Smooth muscle cell (in vitro differentiated cells): Measurements from ENCODE around the gene WDFY2. TPM values are rescaled to one million over a fixed set of nuclear protein-coding genes. Genes with fewer than 3 reads are reported as not detected.

Experiments used
- DNase-seq: peaks from one replicate; lab custom pipeline; 2025; ENCODE audit not compliant: unreplicated experiment; lab: John Stamatoyannopoulos, UW
- H2AFZ ChIP-seq: fragments of 200-600 bp; sonication (generic); 2 replicates; pipeline ENCODE4 v1.6.0; 2016; ENCODE audit warnings: antibody characterized with exemption, low read depth, mild to moderate bottlenecking
- H3F3A ChIP-seq: fragments of 200-600 bp; sonication (generic); 2 replicates; pipeline ENCODE4 v1.6.0; 2017; ENCODE audit warnings: antibody characterized with exemption, low read depth
- H3K27ac ChIP-seq: fragments of 200-600 bp; sonication (generic); 2 replicates; pipeline ENCODE4 v1.5.1; 2016; ENCODE audit warnings: low read depth, mild to moderate bottlenecking
- H3K27me3 ChIP-seq: fragments of 200-600 bp; sonication (generic); 2 replicates; pipeline ENCODE4 v1.6.1; 2016; ENCODE audit warnings: low read depth, mild to moderate bottlenecking
- H3K36me3 ChIP-seq: fragments of 200-600 bp; sonication (generic); 2 replicates; pipeline ENCODE4 v1.5.1; 2016; ENCODE audit warnings: low read depth
- H3K4me1 ChIP-seq: fragments of 200-600 bp; sonication (generic); 2 replicates; pipeline ENCODE4 v1.5.1; 2016; ENCODE audit warnings: low read depth
- H3K4me2 ChIP-seq: fragments of 200-600 bp; sonication (generic); 2 replicates; pipeline ENCODE4 v1.6.0; 2016; ENCODE audit warnings: mild to moderate bottlenecking
- H3K4me3 ChIP-seq: fragments of 200-600 bp; sonication (generic); 2 replicates; pipeline ENCODE4 v1.5.1; 2016; ENCODE audit warnings: mild to moderate bottlenecking
- H3K79me2 ChIP-seq: fragments of 200-600 bp; sonication (generic); 2 replicates; pipeline ENCODE4 v1.6.0; 2016; ENCODE audit warnings: low read depth, mild to moderate bottlenecking
- H3K9ac ChIP-seq: fragments of 200-600 bp; sonication (generic); 2 replicates; pipeline ENCODE4 v1.6.0; 2016; ENCODE audit warnings: low read depth
- H3K9me3 ChIP-seq: fragments of 200-600 bp; sonication (generic); replicated peaks from 2 replicates; pipeline ENCODE4 v1.5.1; 2016; ENCODE audit warnings: low read depth
- H4K20me1 ChIP-seq: fragments of 200-600 bp; sonication (generic); 2 replicates; pipeline ENCODE4 v1.6.0; 2016; ENCODE audit warnings: low read depth
- CTCF ChIP-seq: fragments of 200-600 bp; sonication (generic); IDR thresholded peaks from 2 replicates; pipeline ENCODE4 v1.5.1; 2017; ENCODE audit warnings: borderline replicate concordance, mild to moderate bottlenecking, antibody characterized with exemption; ENCODE audit not compliant: insufficient read depth, poor library complexity, severe bottlenecking
- WGBS: methylation state at CpG from one replicate; pipeline ENCODE4 v1.1.7; 2016; ENCODE audit warnings: low lambda C conversion rate; 5-methylcytosine and 5-hydroxymethylcytosine counted together
- polyA plus RNA-seq: library from polyadenylated mRNA; unstranded; fragments of >200 nt; fragmentation: Nextera tagmentation; extraction: Ambion mirVana; gene quantifications from 2 replicates; pipeline ENCODE4 v1.2.1, GENCODE V29; 2016
- total RNA-seq: library from RNA; depleted of rRNA; stranded (reverse); fragments of >200 nt; gene quantifications from 2 replicates; pipeline ENCODE4 v1.2.3, GENCODE V29; 2014

WDFY2 gene
- total and polyA plus RNA-seq, 2 experiments from 2014 or later = 6.6 to 13.7 TPM

GRCh38 chr13:51643105-51643881 lies 59.0 kb downstream of the WDFY2 start:
- WGBS = 56% methylated on average over 3 of the region's 3 CpGs
- peak overlapping the region; percentile 6 for H3K4me3 ChIP-seq

GRCh38 chr13:51643882-51644281 lies 59.6 kb downstream of the WDFY2 start:
- 24% methylated on average over 1 of the region's 1 CpG for WGBS
- no peak for TF ChIP-seq CTCF
- Histone ChIP-seq H3F3A (peaks cover 11% of the 10 kb centered on the region), H3K4me3 (peak overlapping the region; percentile 6), H2AFZ (no peak overlapping the region), H3K4me1 (peaks cover 37% of the 10 kb centered on the region), H3K4me2 (peak overlapping the region; percentile 72), H3K36me3 (no peaks in the 10 kb centered on the region), H4K20me1 (peaks cover 5% of the 10 kb centered on the region), H3K9ac (peak overlapping the region; percentile 71), H3K9me3 (no peaks in the 10 kb centered on the region), H3K27me3 (no peaks in the 10 kb centered on the region), H3K79me2 (peaks cover 45% of the 10 kb centered on the region), H3K27ac (peak overlapping the region; percentile 97)
- no peak for DNase-seq

More at GRCh38 chr13:51643105-51643881, 59.0 kb downstream of the WDFY2 start:
- H3K4me2 ChIP-seq = peak overlapping the region; percentile 72
- no peak for DNase-seq
- TF ChIP-seq CTCF = no peak
- H3K9me3 ChIP-seq = no peaks in the 10 kb centered on the region
- no peaks in the 10 kb centered on the region for H3K27me3 ChIP-seq
- peaks cover 5% of the 10 kb centered on the region for H4K20me1 ChIP-seq
- peaks cover 11% of the 10 kb centered on the region for H3F3A ChIP-seq
- peak overlapping the region; percentile 97 for H3K27ac ChIP-seq
- H3K79me2 ChIP-seq = peaks cover 39% of the 10 kb centered on the region
- H3K36me3 ChIP-seq = no peaks in the 10 kb centered on the region
- H3K9ac ChIP-seq = peak overlapping the region; percentile 71
- H2AFZ ChIP-seq = no peak overlapping the region
- peaks cover 43% of the 10 kb centered on the region for H3K4me1 ChIP-seq

GRCh38 chr13:51644654-51645053 lies 60.4 kb downstream of the WDFY2 start:
- Histone ChIP-seq H3K4me1 (peaks cover 32% of the 10 kb centered on the region), H2AFZ (no peak overlapping the region), H3K36me3 (no peaks in the 10 kb centered on the region), H3F3A (peaks cover 11% of the 10 kb centered on the region), H3K4me2 (peak overlapping the region; percentile 72), H3K79me2 (peaks cover 48% of the 10 kb centered on the region), H3K9me3 (no peaks in the 10 kb centered on the region), H3K4me3 (no peak overlapping the region), H3K27ac (peak overlapping the region; percentile 97), H4K20me1 (peaks cover 5% of the 10 kb centered on the region), H3K27me3 (no peaks in the 10 kb centered on the region), H3K9ac (peak overlapping the region; percentile 71)
- TF ChIP-seq CTCF = no peak
- DNase-seq = no peak
- WGBS = 65% methylated on average over 1 of the region's 1 CpG

- DNase-seq = no peak
- no peak overlapping the region for H3K4me3 ChIP-seq
- H3K4me1 ChIP-seq = peaks cover 32% of the 10 kb centered on the region
- H3K9ac ChIP-seq = peak overlapping the region; percentile 71
- H3K79me2 ChIP-seq = peaks cover 44% of the 10 kb centered on the region
- WGBS = 39% methylated on average over 4 of the region's 4 CpGs
- peaks cover 5% of the 10 kb centered on the region for H4K20me1 ChIP-seq
- H3K9me3 ChIP-seq = no peaks in the 10 kb centered on the region
- peak overlapping the region; percentile 97 for H3K27ac ChIP-seq
- H3K4me2 ChIP-seq = peak overlapping the region; percentile 72
- TF ChIP-seq CTCF = no peak
- no peaks in the 10 kb centered on the region for H3K36me3 ChIP-seq
- H2AFZ ChIP-seq = no peak overlapping the region
- peaks cover 11% of the 10 kb centered on the region for H3F3A ChIP-seq
- no peaks in the 10 kb centered on the region for H3K27me3 ChIP-seq
Observed at GRCh38 chr13:51645154-51645650, 60.9 kb downstream of the WDFY2 start.
